ENCODE data around the gene ALG12. TPM values are rescaled to one million over a fixed set of nuclear protein-coding genes. Genes with fewer than 3 reads are reported as not detected.

Gene ALG12
- polyA plus RNA-seq, 1 donor from 2014 or later, result 14.3 TPM

DNA sequence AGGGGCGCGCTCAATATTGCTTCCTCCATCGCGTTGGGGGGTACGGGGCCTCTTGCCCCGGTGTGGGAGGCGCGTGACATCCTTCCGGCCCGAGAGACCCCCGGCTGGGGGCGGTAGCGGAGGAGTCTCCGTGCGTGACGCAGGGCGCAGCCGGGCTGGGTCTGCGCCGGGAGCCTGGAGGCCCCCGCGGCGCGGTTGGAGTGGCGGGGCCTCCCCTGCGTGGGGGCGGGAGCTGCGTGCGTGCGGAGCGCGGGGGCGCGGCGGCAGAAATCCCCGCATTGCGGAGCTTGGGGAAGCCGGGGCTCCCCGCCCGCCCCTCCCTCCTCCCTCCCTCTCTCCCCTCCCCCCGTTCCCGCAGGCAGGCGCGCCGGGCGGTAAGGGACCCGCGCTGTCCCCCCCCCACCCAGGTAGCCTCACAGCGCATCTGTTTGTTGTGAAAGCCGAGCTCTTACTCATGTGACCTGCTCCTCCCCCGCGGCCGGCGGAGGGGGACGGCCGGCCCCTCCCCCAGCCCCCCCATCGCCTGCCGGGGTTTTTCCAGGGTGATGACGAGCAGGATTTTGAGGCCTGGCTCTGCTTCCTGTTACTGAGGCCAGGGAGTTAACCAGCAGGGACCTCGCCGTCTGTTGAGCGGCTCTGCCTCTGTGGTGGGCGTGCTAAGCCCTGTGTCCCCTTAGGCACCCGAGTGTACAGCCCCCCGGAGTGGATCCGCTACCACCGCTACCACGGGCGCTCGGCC, 43.9 kb upstream of the ALG12 start:
- Histone ChIP-seq H3K4me3 (ENCODE audit: low read length) (peak overlapping the region; percentile 77), H3K36me3 (ENCODE audit: insufficient read depth, low read length) (no peaks in the 10 kb centered on the region), H3K9ac (ENCODE audit: low read length) (peak overlapping the region; percentile 66), H3K27ac (ENCODE audit: low read length) (no peak overlapping the region), H3K9me2 (ENCODE audit: insufficient read depth, low read length) (no peaks in the 10 kb centered on the region), H3K27me3 (ENCODE audit: insufficient read depth, low read depth, low read length) (no peaks in the 10 kb centered on the region), H3K9me3 (ENCODE audit: low read length) (no peaks in the 10 kb centered on the region), H3K4me2 (ENCODE audit: low read length) (peak overlapping the region; percentile 55), H4K20me1 (ENCODE audit: insufficient read depth) (no peaks in the 10 kb centered on the region), H3F3A (ENCODE audit: insufficient read depth, low read length, poor library complexity, severe bottlenecking) (no peaks in the 10 kb centered on the region), H3K79me2 (replicated peaks; ENCODE audit: insufficient read depth, low read length) (no peaks in the 10 kb centered on the region), H2AFZ (ENCODE audit: low read depth, low read length) (no peak overlapping the region)
- TF ChIP-seq EZH2 (IDR thresholded peaks at IDR 0.05; ENCODE audit: borderline replicate concordance, insufficient read depth, low read length, poor library complexity, severe bottlenecking) (no peak), TAF1 (IDR thresholded peaks at IDR 0.05; ENCODE audit: low read depth) (no peak), SMC3 (conservative IDR thresholded peaks at IDR 0.05; ENCODE audit: poor library complexity) (no peak), POLR2AphosphoS5 (IDR thresholded peaks at IDR 0.05) (no peak)
- TF ChIP-seq, protein P1, sequence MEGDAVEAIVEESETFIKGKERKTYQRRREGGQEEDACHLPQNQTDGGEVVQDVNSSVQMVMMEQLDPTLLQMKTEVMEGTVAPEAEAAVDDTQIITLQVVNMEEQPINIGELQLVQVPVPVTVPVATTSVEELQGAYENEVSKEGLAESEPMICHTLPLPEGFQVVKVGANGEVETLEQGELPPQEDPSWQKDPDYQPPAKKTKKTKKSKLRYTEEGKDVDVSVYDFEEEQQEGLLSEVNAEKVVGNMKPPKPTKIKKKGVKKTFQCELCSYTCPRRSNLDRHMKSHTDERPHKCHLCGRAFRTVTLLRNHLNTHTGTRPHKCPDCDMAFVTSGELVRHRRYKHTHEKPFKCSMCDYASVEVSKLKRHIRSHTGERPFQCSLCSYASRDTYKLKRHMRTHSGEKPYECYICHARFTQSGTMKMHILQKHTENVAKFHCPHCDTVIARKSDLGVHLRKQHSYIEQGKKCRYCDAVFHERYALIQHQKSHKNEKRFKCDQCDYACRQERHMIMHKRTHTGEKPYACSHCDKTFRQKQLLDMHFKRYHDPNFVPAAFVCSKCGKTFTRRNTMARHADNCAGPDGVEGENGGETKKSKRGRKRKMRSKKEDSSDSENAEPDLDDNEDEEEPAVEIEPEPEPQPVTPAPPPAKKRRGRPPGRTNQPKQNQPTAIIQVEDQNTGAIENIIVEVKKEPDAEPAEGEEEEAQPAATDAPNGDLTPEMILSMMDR (IDR thresholded peaks at IDR 0.05; ENCODE audit: poor library complexity, severe bottlenecking), result no peak

DNA sequence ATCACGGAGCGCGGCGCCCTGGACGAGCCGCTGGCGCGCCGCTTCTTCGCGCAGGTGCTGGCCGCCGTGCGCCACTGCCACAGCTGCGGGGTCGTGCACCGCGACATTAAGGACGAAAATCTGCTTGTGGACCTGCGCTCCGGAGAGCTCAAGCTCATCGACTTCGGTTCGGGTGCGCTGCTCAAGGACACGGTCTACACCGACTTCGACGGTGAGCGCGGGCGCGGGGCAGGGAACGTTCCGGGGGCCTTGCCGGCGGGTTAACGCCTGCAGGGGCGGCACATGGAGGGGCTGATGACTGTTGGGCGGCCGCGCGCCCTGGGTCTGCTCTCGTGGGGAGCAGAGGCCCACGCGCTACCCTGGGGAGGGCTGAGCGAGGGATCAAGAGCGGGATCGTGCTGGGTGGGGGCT, 43.4 kb upstream of the ALG12 start:
- H3K9me3 ChIP-seq (ENCODE audit: low read length), result no peaks in the 10 kb centered on the region
- no peaks in the 10 kb centered on the region for H3K27me3 ChIP-seq (ENCODE audit: insufficient read depth, low read depth, low read length)
- H3K79me2 ChIP-seq (replicated peaks; ENCODE audit: insufficient read depth, low read length), result no peaks in the 10 kb centered on the region
- peak overlapping the region; percentile 55 for H3K4me2 ChIP-seq (ENCODE audit: low read length)
- peak overlapping the region; percentile 66 for H3K9ac ChIP-seq (ENCODE audit: low read length)
- no peaks in the 10 kb centered on the region for H3K9me2 ChIP-seq (ENCODE audit: insufficient read depth, low read length)
- no peak overlapping the region for H2AFZ ChIP-seq (ENCODE audit: low read depth, low read length)
- H3F3A ChIP-seq (ENCODE audit: insufficient read depth, low read length, poor library complexity, severe bottlenecking), result no peaks in the 10 kb centered on the region
- H3K27ac ChIP-seq (ENCODE audit: low read length), result no peak overlapping the region
- H4K20me1 ChIP-seq (ENCODE audit: insufficient read depth), result no peaks in the 10 kb centered on the region
- TF ChIP-seq MXI1 (conservative IDR thresholded peaks at IDR 0.05; ENCODE audit: poor library complexity, severe bottlenecking), result peak; percentile 8
- no peak for TF ChIP-seq EP300 (conservative IDR thresholded peaks at IDR 0.05; ENCODE audit: poor library complexity, severe bottlenecking)
- no peak for TF ChIP-seq EZH2 (IDR thresholded peaks at IDR 0.05; ENCODE audit: borderline replicate concordance, insufficient read depth, low read length, poor library complexity, severe bottlenecking)
- H3K4me3 ChIP-seq (ENCODE audit: low read length), result peak overlapping the region; percentile 77
- H3K36me3 ChIP-seq (ENCODE audit: insufficient read depth, low read length), result no peaks in the 10 kb centered on the region

DNA sequence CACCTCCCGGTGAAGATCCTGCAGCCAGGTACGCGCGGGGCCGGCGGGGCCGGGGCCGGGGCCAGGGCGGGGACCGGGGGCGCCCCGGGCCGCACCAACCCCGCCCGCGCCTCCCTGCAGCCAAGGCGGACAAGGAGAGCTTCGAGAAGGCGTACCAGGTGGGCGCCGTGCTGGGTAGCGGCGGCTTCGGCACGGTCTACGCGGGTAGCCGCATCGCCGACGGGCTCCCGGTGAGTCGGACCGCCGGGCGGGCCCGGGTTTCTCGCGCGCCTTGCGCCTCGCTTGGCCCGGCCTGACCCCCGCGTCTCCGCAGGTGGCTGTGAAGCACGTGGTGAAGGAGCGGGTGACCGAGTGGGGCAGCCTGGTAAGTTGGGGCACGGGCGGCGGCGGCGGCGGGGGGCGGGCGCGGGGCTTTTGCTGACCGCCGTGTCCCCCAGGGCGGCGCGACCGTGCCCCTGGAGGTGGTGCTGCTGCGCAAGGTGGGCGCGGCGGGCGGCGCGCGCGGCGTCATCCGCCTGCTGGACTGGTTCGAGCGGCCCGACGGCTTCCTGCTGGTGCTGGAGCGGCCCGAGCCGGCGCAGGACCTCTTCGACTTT, 42.9 kb upstream of the ALG12 start:
- H3K27ac ChIP-seq (ENCODE audit: low read length), result no peak overlapping the region
- peak overlapping the region; percentile 66 for H3K9ac ChIP-seq (ENCODE audit: low read length)

More for the DNA sequence above, 42.9 kb upstream of the ALG12 start:
- Histone ChIP-seq H3K27me3 (ENCODE audit: insufficient read depth, low read depth, low read length) (no peaks in the 10 kb centered on the region), H3F3A (ENCODE audit: insufficient read depth, low read length, poor library complexity, severe bottlenecking) (no peaks in the 10 kb centered on the region), H3K79me2 (replicated peaks; ENCODE audit: insufficient read depth, low read length) (no peaks in the 10 kb centered on the region), H3K9me3 (ENCODE audit: low read length) (no peaks in the 10 kb centered on the region), H4K20me1 (ENCODE audit: insufficient read depth) (no peaks in the 10 kb centered on the region), H3K9me2 (ENCODE audit: insufficient read depth, low read length) (no peaks in the 10 kb centered on the region), H3K36me3 (ENCODE audit: insufficient read depth, low read length) (no peaks in the 10 kb centered on the region), H2AFZ (ENCODE audit: low read depth, low read length) (no peak overlapping the region), H3K4me2 (ENCODE audit: low read length) (no peak overlapping the region), H3K4me3 (ENCODE audit: low read length) (peak overlapping the region; percentile 77)
- TF ChIP-seq TAF1 (IDR thresholded peaks at IDR 0.05; ENCODE audit: low read depth), result no peak
- TF ChIP-seq MXI1 (conservative IDR thresholded peaks at IDR 0.05; ENCODE audit: poor library complexity, severe bottlenecking), result peak; percentile 7

All from neural cell (in vitro differentiated cells).